MM.1S (cell line): ENCODE results near the gene TMC2.

Experiments used
- CTCF ChIP-seq: fragments of 300-600 bp; sonication (generic); IDR thresholded peaks from 2 replicates; pipeline ENCODE4 v1.5.1; 2016; ENCODE audit warnings: antibody characterized with exemption, low read length, mixed read lengths
- EZH2phosphoT487 ChIP-seq: fragments of 300-600 bp; sonication (generic); IDR thresholded peaks from 2 replicates; pipeline ENCODE4 v1.6.1; 2018; ENCODE audit warnings: antibody characterized with exemption, low read length

DNA sequence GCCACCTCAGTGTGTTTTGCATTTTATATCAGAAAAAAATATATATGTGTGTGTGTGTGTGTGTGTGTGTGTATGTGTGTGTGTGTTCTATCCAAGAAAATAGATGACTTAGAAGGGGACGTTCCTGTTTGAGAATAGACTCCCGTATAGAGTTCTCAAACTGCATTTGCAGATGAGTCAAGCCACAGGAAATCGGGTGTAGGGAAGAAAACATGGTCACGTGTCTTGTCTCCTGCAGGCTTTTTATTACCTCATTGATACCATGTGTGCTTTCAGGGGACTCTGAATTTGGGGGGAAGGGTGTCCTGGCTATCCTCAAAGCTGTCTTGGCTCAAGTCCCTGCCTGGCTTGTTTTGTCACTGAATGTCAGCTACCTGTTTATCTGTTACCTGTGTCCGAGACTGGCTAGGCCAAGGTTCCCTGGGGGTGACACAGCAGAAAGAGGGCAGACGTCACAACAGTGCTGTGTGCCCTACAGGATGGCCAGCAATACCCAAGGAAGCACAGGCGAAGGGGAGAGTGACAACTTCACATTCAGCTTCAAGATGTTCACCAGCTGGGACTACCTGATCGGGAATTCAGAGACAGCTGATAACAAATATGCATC is 60.4 kb downstream of the TMC2 start:
- TF ChIP-seq CTCF: no peak
- no peak for TF ChIP-seq EZH2phosphoT487
